ENCODE measurements around the gene FXYD4. TPM values are rescaled to one million over a fixed set of nuclear protein-coding genes. Genes with fewer than 3 reads are reported as not detected.
"Not testable (repeated sequence)": the region's sequence is repeated elsewhere in the genome, so short reads cannot be mapped to it uniquely, and the experiment has no call there.

FXYD4 gene
- total RNA-seq, 1 donor from 2014 or later: not detected

DNA sequence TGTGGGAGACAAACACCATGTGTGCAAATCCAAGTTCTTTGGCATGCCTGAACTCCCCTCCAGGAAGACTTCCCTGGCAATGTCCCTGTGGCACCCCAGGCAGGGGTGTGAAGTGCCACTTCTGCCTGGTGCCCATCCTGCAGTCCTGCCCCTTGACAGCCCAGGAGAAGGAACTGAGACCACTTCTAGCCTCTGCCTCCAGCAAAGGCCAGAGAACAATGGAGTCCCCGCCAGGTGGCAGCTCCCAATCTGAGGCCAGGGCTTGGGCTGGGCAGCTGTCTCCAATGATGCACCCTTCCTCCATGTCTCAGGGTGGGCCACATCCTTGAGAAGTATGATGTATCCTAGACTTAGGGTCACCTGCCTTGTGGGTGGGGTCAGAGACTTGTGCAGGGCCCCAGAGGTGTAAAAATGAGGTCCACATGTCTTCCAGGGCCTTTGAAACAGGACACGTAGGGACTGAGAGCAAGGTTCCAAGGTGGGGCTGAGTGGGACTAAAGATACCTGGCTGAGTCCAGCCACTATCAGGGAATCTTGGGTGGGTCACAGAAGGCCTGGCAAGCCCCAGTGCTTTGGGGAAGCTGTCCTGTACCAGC is 5.5 kb downstream of the FXYD4 start:
- no peak for ATAC-seq

DNA sequence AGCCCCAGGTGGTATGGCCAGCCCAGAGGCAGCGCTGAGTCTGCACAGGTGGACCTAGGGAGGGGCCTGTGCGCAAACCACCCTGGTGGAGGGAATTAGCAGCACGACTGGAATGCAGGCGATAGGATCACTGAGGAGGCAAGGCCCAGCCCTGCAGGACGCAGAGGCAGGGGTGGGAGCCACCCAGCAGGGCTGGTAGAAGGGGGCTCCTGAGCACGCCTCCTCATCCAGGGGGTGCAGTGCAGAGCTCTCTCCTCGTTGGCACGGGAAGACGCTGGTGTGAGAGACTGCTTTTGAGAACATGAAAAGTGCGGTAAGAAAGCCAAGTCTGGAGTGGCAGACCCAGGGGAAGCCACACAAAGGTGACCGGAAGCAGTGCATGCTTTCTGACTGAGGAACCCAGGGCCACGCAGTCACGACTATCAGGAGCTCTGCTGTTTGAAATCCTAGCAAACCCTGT is 6.0 kb downstream of the FXYD4 start:
- no peak for ATAC-seq

DNA sequence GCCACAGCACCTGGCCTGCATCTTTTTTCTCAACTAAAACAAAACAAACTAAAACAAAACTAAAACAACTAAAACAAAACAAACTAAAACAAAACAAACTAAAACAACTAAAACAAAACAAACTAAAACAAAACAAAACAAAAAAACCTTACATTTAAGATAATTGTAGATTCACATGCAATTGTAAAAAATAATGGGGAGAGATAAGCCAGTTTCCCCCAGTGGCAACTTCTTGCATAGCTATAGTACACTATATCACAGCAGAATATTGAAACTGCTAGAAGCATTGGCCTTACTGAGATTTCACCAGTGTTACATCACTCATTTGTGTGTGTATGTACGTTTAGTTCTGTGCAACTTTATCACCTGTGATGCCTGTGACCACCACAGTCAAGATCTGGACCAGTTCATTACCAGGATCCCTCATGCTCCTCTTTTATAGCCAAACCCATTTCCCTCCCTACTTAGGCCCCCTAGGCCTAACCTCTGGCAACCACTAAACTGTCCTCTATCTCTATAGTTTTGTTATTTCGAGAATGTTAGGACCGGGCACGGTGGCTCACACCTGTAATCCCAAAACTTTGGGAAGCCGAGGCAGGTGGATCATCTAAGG is 9.3 kb downstream of the FXYD4 start:
- peak; percentile 24 for ATAC-seq

- ATAC-seq: peak; percentile 30
These were observed 12.0 kb downstream of the FXYD4 start for GRCh38 chr10:43383204-43383971.

DNA sequence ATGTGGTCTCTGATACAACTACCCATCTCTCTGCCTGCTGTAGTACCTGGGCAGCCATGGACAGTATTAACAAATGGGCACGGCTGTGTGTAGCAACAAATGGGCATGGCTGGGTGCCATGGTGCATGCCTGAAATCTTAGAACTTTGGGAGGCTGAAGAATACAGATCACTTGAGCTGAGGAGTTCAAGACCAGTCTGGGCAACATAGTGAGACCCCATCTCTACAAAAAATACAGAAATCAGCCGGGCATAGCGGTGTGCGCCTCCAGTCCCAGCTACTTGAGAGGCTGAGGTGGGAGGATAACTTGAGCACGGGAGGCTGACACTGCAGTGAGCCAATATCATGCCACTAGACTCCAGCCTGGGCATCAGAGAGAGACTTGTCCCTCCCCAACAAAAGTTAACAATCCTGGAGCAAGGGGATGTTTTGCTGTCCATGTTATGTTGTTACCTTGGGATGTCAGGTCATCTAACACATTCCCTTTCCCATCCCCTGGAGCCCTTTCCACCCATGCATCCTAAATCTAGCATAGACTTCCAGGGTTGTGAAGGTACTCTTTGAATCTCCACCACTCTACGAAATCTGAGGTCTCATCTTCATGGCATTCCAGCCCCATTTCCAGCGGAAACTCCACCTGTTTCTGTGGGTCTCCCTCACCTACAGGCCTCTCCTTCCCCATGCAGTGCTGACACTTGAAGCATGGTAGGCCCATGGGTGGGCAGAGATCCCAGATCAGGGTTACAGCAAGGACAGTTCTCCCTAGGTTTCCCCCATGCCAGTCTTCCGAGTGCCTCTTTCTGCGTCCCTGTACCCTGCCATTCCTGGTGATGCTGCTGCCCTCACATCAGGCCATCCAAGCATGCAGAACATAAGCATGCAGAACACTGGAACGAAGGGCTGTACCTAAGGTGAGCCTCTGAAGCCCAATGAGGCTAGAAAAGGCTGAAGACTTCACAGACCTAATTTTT is 13.1 kb downstream of the FXYD4 start:
- peak; percentile 54 for ATAC-seq

- no peak for ATAC-seq
These were observed 14.1 kb downstream of the FXYD4 start for GRCh38 chr10:43385412-43386004.

- ATAC-seq: no peak
These were observed 15.1 kb downstream of the FXYD4 start for GRCh38 chr10:43386549-43386948.

- ATAC-seq: no peak
These were observed 15.7 kb downstream of the FXYD4 start for GRCh38 chr10:43386981-43387677.

DNA sequence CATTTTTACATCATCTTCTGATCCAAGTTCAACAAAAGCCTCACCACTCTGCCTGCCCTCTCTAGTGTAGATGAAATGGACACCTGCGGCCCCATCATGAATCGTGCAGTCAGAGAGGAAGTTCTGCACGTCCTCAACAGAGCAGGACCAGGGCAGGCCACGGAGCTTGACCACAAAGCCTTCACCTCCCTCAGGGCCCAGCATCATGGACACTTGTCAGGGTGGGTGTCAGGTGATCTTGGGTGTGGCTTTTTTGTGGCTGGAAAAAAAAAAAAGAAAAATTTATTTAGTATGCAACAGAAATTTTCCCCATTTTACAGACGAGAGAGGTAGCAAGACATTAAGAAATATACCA is 16.2 kb downstream of the FXYD4 start:
- ATAC-seq: no peak

- no peak for ATAC-seq
These were observed 18.4 kb downstream of the FXYD4 start for GRCh38 chr10:43389867-43390266.

DNA sequence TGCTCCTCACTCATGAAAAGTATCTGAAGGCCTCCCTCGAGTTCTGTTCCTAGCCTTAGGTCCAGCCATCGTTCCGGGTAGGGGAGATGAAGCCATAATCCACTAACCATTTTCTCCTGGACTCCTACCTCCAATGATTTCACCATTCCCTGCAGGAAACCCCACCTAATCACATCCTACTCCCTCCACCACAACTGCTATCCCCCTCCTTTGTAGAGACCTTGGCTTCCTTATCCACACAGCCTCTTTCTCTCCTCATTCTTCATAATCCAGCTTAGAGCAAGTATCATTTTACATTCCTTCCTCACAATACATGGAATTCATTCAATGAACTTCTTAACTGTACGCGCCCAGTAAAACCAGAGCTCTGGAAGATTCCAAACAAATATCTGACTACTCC is 18.9 kb downstream of the FXYD4 start:
- ATAC-seq: no peak

DNA sequence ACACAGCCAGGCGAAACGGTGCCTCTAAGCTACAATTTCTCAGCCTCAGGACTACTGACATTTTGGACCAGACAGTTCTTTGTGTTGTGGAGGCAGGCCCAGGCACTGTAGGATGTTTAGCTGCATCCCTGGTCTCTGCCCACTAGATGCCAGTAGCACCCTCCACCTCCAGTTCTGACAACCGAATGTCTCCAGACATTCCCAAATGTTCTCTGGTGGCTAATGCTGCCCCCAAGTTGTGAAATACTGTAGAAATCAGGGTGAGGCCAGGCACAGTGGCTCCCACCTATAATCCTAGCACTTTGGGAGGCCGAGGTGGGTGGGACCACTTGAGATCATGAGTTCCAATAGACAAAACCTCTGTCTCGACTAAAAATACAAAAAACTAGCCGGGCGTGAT is 19.3 kb downstream of the FXYD4 start:
- ATAC-seq: peak; percentile 56

DNA sequence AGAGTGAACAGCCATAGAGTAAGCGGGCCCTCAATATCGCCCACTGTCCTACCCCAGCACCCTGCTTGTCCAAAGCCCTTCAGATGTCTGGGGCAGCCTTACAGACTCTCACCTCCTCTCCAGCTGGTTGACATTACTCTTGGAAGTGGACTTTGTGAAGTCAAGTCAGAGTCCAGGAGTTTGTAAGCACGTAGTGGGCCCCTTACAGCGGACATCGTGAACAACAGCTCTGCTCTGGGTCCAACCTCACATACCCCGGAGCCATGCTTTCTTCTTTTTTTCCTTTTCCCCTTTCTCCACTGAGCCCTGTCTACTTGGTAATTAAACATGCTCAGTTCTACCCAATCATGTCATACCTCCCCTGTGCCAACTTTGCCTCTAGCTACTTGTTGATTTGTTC is 20.1 kb downstream of the FXYD4 start:
- no peak for ATAC-seq

DNA sequence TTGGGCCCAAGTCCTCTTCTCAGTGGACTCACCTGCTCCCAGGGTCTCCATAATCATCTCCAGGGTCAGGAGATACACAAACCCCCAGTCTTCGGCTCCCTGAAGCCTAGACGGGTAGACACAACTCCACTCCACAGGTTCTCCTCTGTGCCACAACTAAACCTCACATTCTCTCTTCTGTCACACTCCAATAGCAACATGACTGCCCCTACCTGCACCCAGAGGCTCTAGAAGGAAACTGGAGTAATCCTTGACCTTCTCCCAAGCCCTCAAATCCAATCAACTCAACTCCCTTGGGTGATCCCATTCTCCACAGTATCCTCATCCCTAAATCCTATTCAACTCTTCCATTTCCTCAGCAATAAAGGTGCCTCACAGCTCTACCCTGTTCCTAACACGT is 21.3 kb downstream of the FXYD4 start:
- no peak for ATAC-seq

DNA sequence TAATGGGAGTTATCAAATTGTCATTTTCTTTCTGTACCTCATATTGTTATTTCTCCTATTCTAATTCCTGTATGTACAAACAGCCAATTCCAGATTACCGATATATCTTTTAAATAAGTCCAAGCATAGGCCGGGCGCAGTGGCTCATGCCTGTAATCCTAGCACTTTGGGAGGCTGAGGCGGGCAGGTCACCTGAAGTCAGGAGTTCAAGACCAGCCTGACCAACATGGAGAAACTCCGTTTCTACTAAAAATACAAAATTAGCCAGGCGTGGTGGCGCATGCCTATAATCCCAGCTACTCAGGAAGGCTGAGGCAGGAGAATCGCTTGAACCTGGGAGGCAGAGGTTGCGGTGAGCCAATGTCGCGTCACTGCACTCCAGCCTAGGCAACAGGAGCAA is 21.8 kb downstream of the FXYD4 start:
- not testable (repeated sequence) for ATAC-seq

- ATAC-seq: no peak
These were observed 22.3 kb downstream of the FXYD4 start for GRCh38 chr10:43393606-43394360.

DNA sequence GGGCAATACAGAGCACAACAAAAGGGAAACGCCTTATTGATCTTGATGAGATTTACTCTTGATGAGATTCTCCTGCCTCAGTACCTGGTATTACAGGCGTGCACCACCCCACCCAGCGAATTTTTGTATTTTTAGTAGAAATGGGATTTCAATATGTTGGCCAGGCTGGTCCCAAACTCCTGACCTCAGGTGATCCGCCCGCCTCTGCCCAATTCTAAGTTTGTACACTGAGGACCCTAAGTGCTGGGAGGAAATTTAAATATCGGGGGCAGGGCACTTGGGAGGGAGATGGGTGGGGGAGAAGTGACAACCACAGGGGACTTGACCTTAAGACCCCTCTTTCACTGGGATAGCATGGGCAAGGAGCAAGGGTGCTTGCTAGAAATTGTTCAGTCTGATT is 23.4 kb downstream of the FXYD4 start:
- ATAC-seq: no peak

GRCh38 chr10:43395571-43396060 is 24.2 kb downstream of the FXYD4 start:
- no peak for ATAC-seq

DNA sequence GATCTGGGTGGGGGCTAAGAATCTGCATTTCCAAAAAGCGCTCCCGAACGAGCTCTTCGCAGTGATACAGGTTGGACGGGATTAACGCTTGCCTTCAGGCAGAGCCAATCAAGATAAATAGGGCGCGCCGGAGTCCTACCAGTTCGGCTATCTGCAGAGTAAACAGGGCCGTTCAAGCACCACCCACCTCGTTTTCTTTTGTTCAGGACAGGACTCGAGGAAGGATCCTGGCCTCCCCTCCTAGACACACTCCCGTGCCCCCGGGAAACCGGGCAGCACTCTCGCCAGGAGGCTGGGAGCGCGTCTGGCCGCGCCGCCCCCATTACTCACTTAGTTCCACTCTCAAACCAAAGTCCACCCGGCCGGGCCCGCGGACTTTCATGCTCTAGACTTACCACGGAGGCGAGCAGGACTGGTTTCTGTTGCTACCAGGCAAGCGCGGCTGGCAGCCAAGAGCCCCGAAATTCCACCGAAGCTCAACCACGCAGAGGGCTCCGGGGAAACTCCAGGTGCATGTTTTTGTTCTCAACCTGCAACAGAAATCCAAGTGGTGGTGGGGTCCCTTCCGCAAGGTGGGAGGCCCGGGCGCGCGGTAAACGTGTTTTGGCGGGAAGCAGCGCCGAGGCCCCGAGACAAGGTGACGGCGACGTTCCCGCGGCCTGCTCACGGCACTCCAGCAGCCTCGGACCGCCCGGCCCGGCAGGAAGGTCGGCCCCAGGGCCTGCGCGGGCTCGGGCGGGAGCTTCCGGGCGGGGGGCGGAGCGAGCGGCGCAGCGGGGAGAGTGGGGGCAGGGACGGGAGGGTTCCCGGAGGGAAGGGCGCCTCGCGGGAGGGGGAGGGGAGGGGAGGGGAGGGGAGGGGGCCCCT is 24.9 kb downstream of the FXYD4 start:
- ATAC-seq: peak; percentile 84
